ENCODE data around the gene SULT2B1.
"Not testable (repeated sequence)": the region's sequence is repeated elsewhere in the genome, so short reads cannot be mapped to it uniquely, and the experiment has no call there.

Gene SULT2B1
- total RNA-seq = 0 to 0.13 (median 0.05) reads per million in 18 experiments

DNA sequence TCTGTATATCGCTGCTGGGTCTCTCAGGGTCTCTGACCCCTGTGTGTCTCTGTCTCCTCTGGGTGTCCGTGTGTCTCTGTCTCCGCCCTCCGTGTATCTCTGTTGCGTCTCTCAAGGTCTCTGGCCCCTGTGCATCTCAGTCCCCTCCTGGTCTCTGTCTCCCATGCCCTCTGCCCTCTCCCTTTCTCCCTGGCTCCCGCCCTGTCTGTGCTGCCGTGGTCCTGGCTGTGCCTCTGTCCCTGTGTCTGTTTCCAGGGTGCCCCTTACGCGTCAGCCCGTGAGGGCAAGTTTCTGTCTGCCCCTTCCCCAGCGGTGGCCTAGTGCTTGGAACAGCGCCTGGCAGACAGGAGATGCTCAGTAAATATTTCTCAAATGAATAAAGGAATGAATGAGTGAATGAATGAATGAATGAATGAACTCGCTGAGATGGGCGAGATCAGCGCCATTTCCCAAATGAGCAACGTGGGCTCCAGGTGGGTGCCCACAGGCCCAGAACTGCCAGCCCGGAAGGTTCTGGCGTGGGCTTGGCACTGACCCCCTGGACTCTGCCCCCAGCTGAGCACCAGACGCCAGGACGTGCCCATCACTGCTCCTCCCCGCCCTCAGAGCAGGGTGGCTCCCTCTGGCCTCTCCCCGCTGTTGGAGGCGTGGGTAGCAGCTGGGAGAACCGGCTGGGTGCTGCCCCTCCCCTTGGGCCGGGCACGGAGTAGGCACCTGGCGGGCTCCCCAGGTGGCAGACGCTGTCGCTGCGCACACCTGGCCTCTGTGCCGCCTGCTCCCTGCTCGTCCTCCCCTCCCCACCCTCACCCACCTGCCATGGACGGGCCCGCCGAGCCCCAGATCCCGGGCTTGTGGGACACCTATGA lies at the start of gene SULT2B1:
SULT2B1 (plus strand) TSS at position 736 of the 866 bp plus-strand sequence; CDS start at position 817, 81 bp downstream.
- no peak for DNase-seq

DNA sequence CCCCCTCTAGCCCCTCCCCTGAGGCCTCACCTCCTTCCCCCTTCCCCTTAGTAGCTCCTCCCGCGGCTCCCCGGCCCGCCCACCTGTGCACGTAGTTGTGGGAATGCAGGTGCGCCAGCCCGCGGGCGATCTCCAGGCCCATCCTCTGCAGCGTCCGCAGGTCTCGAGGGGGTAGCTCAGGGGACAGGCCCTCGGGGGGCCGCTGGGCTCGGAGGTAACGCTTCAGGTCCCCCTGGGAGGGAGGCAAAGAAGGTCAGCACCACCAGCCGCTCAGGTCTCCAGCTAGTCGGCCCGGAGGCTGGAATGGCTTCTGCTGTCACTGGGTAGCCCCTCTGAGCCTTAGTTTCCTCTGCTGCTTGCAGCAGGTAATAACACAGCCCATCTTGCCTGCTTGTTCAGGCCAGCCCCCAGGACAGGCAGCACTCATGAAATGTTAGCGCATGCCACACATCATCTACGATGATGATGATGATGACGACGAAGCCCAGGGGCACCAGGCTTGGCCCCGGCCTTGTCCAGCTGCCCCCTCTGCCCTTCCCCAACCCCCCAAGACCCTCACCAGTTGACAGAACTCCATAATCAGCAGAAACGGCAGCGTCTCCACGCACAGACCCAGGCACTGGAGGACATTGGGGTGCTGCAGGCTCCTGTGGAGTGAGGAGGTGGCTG lies 49.5 kb upstream of the SULT2B1 start:
- DNase-seq = no peak

DNA sequence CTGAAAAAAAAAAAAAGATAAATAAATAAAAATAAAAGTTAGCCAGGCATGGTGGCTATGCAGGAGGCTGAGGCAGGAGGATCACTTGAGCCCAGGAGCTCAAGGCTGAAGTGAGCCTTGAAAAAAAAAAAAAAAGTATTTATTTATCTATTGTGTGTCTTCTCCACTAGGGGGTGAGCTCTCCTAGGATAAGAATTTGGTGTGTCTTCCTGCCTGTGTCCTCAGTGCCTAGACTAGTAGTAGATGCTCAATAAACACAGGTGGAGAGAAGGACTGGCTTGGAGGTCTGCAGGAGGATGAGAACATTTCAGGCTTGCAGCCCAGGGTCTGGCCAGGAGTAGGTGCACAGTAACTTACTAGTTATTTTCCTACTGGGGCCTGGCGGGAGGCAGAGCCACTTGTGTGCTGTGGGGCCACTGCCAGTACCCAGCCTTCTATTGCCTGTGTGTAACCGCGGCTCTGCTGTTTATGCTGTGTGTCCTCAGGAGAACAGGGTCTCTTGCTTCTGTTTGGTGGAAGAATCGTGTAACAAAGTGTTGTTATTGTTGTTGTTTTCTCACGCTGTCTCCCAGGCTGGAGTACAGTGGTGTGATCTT lies 45.7 kb upstream of the SULT2B1 start:
- DNase-seq = peak; percentile 55 to 68

DNA sequence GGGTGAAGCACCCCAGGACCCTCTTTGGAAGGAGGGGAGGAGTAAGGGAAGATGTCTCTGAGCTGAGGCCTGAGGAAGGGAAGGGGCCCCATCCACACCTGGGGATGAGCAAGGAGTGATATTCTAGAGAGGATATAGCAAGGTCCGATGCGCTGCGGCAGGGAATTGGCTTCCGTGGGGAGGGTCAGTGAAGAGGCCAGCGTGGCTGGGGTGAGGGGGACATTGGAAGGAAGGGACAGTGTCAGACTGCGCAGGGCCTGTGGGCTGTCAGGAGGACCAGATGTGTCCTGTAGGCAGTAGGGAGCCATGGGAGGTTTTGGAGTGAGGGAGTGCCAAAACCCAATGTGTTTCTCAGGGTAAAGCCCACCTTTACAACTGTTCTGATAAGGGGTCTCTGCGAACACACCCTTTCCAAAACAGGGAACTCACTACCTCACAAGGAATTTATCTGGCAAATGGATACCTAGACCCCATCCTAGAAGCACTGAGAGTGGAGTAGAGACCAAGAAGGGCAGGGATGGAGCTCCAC lies 44.0 kb upstream of the SULT2B1 start:
- DNase-seq = no peak

DNA sequence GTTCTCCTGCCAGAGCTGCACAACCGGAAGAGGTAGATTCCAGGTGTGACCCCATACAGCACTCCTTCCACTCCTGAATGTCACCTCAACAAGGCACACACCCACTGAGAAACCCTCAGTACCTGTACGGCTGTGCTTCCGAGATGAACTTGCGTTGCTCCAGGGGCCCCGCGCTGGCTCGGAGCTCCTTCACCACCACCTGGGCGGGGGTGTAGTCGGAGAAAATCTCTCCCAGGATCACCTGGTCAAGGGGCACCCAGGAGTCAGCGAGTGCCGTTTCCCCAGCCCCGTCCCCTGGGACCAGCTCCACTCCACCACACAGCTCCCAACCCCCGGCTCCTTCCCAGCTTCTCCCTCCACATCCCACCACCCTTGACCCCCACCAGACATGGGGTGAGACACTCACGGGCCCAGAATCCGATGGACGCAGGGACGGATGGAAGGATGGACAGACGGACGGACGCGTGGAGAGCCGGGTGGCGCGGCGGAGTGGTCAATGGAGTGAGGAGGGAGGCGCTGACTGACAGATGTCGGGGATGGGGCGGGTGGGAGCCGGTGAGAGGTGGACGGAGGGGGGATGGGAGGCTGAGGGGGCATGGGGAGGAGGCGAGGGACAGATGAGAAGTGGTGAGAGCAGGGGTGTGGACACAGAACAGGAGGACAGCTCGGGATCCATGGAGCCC lies 43.1 kb upstream of the SULT2B1 start:
- DNase-seq = no peak

- DNase-seq = peak; percentile 11 to 21
Observed at GRCh38 chr19:48509467-48510194, 42.3 kb upstream of the SULT2B1 start.

DNA sequence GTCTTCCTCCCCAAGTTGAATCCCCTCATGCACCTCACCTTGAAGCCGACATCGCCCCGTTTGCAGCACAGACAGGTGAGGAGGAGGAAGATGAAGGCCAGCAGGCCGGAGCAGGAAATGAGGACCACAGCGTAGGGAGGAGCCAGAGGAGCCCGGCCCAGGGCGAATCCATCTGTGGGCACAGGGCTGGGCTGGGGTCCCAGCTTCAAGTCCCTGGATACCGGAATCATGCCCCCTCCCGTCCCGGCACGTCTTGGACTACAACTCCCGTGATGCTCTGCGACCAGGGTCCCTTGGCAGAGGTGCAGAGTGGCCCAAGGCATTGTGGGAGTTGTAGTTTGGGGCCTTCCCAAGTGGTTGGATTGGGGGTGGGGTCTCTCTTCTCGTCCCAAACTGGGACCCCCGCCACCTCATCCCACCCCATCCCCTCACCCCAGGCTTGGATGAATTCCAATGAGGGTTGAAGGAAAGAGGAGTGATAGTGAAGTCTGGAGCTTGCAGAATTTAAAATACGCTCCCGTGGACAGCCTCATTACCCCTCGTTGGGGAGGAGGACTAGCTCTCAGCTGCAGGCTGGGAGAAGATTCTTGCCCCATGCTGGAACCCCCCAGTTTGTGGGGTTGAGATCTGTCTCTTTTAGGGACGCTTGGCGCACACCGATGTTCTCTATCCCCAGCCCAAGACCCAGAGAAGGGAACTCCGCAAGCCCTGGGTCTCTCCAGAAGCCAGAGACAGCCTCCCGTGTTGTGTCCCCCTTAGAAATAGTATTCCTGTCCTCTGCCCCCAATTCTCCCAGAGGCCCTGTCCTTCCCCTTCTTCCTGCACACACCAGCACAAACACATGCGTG lies 41.3 kb upstream of the SULT2B1 start:
- DNase-seq = peak; percentile 29 to 58

GRCh38 chr19:48511321-48511731 lies 40.6 kb upstream of the SULT2B1 start:
- DNase-seq = no peak

DNA sequence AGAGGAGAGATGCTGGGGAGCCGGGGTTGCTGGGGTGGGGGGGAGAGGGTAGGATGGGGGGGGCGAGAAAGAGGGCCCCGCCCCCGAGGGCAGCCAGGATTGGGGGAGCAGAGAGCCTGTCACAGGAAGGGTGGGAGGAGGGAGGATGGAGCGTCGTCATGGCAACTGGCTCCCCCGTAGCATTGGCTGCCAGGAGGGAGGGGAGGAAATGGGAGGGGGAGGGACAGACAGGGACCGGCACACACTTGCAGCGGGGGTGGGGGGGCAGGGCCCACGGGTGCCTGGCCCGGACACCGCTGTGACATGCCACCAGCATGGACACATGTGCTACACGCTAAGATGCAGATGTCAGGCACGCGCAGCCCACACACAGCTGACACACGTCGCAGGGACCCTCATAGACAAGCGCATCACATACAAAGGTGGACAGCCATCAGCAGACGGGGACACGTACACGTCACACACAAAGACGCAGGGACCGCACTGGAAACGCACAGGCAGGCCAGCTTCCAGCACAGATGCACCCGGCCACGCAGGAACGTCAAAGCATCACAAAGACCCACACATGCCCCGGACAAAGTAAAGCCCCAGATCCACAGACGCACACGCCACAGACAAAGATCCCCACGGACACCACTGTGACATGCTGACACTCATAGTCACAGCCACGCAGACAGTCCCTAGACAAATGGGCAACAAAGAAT lies 40.0 kb upstream of the SULT2B1 start, which contains the start of gene LMTK3:
LMTK3 (minus strand) TSS at position 36 of the 704 bp plus-strand sequence. CDS start 259 bp downstream, outside the sequence.
- no peak for DNase-seq

DNA sequence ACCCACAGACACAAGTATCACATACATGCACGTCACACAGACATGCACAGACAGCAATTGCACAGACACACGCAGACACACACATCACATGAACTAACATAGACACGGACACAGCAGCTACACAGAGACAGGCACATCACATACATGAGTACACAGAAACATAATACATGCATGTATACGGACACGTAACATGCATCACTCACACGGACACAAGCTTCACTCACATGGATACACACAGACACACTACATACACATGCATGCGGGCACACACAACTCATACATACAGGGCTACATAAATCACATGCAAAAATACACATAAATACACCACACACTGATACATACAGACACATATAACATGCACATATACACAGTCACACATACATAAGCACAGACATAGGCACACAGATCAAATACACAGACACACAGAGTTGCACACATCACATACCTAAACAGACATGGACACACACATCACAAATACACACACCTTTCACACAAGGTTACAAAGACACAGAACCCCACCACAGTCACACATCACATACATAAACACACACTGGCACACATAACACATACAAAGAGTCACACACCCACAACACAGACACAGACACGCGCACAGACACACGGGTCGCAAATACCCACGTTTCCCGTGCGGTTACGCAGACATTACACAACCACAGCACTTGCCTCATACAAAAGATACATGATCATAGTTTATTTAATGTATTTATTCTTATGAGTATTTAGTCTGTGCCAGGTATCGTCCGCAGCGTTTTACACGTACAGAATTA lies 39.3 kb upstream of the SULT2B1 start:
- peak; percentile 36 to 57 for DNase-seq

DNA sequence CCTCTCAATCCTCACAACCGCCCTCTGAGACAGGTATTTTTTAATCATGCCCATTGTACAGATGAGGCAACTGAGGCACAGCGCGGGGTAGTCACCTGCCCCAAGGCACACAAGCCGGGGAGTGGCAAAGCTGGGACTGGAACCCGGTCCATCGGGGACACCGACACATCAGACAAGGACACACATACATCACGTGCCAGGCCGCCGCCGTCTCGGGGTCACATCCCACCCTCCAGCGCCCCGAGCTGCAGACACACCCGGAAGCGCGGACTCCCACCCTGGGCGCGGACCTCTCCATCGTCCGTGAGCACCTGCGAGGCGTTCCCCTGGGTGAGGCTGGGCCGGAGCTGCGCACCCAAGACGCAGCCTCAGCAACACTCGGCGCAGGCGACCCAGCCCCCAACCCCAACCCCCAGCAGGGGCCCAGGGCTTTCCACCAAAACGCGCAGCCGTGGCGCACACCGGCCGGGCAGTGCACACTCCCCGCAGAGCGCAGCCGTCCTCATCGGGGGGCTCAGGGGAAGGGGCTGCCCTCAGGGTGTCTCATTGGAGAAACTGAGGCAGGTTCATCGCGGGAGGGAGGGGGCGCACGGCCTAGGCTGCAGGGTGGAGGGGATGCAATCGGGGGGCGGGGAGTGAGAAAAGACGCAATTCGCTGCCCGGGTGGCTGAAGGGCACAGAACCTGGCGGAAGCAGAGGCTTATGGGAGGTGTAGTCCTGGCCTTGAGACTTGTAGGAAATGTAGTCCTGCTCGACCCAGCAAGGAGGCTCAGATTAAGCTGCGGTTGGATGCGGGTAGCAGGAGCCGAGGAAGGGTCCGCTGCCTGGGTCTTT lies 38.5 kb upstream of the SULT2B1 start:
- DNase-seq = peak; percentile 44 to 68

DNA sequence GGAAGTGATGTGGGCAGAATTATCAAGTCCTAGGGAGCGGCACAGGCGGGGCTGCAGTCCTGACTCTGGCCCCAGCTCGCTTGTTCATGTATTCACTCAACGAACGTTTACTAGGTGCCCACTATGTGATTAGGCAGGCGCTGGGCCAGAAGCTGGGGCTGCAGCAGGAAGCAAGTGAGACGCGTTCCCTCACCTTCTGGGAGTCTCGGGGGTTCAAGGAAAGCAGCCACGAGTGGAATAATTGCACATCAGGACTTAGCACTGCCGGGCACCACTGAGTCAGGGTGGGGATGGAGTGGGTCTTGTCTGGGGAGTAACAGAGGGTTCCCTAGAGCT lies 37.9 kb upstream of the SULT2B1 start:
- DNase-seq = no peak

DNA sequence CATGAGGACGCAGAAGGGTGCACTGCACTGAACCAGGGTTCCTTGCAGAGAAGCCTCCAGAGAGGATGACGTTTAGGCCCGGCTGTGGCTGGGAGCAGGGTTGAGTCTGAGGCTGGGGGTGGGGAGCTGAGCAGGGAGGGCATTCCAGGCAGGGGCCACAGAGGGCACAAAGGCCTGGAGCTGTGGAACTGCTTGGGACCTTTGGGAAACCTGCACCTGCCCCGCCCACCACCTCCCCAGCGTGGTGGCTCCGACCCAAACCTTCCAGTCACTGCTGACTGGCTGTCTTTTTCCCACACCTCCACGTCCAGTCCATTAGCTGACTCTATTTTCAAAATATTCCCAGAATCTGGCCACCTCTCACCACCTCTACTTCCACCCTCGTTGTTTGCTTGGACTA lies 35.4 kb upstream of the SULT2B1 start:
- no peak for DNase-seq

- DNase-seq = no peak
Observed at GRCh38 chr19:48518207-48518606, 33.8 kb upstream of the SULT2B1 start.

DNA sequence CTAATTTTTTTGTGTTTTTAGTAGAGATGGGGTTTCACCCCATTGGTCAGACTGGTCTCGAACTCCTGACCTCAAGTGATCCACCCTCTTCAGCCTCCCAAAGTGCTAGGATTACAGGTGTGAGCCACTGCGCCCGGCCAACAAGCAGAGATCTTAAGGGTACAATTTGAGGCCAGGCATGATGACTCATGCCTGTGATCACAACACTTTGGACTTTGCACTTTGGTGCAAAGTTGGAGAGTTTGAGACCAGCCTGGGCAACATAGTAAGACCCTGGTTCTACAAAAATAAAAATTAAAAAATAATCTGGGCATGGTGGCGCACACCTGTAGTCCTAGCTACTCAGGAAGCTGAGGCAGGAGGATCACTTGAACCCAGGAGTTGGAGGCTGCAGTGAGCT lies 32.5 kb upstream of the SULT2B1 start:
- not testable (repeated sequence) for DNase-seq

DNA sequence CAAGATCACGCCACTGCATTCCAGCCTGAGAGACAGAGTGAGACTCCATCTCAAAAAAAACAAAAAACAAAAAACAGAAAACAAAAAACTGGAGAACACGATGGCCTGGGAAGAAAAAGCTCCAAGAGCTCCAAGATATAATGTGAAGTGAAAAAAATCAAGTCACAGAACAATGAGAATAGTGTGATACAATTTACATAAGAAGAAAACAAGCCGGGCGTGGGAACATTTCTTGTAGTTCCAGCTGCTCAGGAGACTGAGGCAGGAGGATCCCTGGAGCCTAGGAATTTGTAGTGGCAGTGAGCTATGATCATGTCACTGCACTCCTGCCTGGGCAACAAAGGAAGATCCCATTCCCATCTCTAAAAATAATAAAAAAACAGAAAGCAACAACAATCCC lies 31.8 kb upstream of the SULT2B1 start:
- DNase-seq = no peak

GRCh38 chr19:48524221-48524620 lies 27.8 kb upstream of the SULT2B1 start:
- no peak for DNase-seq

- DNase-seq = no peak
Observed at GRCh38 chr19:48524732-48525131, 27.2 kb upstream of the SULT2B1 start.
